ENCODE results near the gene DLL3.
A peak's percentile ranks its signal among the peaks of the same experiment; 100 is the strongest.

The DLL3 gene

DNA sequence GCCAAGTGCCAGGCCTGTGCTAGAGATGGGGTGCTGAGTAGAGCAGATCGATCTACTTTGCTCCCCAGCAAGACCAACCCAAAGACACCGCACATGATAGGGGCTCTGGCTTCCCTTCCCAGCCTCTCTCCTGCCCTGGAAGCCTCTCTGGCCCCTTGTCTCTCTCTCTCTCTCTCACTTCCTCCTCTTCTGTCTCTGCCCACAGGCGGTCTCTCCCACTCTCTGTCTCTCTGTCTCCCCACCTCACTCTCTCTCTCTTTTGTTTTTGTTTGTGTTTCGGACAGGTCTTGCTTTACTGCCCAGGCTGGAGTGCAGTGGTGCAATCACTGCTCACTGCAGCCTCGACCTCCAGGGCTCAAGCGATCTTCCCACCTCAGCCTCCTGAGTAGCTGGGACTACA is 17.5 kb downstream of the DLL3 start:
- DNase-seq (ENCODE audit: low read depth), result no peak

GRCh38 chr19:39517432-39517831 is 18.7 kb downstream of the DLL3 start:
- DNase-seq (ENCODE audit: low read depth), result no peak

- no peak for DNase-seq (ENCODE audit: low read depth)
Observed at GRCh38 chr19:39518458-39518857, 19.7 kb downstream of the DLL3 start.

- no peak for DNase-seq (ENCODE audit: low read depth)
Observed at GRCh38 chr19:39518975-39519374, 20.2 kb downstream of the DLL3 start.

DNA sequence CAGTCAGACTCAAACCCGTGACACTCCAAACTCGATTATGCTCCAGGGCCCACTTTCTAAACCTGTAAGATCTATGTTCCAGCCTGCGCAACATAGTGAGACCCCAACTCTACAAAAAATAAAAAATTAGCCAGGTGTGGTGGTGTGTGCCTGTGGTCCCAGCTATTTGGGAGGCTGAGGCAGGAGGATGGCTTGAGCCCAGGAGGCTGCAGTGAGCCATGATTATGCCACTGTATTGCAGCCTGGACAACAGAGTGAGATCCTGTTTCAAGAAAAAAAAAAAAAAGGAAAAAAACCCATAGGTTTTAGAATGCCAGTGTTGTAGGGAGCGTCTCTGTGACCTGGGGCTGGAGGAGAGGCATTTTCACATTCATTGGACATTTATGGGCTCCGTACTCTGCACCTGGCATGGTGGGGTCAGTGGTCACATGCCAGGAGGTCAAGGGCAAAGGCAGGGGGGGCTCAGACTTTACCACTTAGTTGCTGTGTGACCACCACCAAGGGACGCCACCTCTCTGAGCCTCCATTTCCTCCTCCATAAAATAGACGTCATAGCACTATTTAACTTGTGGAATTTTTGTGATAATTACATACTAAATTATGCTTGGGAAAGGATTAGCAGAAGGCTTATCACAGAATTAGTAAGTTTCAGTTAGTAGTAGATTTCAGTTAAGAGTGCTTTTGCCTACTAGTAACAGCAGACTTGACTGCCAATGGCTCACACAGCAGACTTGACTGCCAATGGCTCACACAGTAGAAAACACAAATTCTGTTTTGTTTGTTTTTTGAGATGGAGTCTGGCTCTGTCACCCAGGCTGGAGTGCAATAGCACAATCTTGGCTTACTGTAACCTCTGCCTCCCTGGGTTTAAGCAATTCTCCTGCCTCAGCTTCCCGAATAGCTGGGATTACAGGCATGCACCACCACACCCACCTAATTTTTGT is 22.1 kb downstream of the DLL3 start:
- no peak for DNase-seq (ENCODE audit: low read depth)

DNA sequence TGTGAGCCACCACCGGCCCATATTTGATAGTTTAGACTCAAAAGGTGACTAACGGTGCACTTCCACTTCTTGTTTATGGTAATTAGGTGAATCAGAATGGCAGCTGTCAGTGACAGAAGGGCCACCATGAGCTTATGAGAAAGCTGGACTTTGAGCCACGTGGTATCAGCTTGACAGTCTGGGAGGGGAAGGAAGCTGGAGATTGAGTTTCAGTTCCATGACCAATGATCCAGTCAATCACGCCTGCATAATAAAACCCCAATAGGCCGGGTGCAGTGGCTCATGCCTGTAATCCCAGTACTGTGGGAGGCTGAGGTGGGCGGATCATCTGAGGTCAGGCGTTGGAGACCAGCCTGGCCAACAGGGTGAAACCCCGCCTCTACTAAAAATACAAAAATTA is 25.7 kb downstream of the DLL3 start:
- DNase-seq (ENCODE audit: low read depth), result no peak

DNA sequence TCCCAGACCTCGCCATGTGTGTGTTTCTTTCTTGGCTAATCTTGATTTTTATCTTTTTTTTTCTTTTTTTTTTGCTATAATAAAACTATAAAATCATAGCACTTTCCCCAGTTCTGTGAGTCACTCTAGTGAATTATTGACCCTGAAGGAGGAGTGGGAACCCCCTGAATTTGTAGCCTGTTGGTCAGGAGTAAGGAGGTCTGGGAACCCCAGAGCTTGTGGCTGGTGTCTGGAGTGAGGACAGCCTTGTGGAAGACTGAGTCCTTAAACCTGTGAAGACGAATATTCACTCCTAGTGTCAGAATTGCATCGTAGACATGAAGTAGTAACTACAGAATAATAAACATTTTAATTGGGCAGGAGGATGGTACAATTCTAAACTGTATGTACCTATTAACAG is 26.5 kb downstream of the DLL3 start:
- no peak for DNase-seq (ENCODE audit: low read depth)

GRCh38 chr19:39531834-39532232 is 33.1 kb downstream of the DLL3 start:
- DNase-seq (ENCODE audit: low read depth), result no peak

DNA sequence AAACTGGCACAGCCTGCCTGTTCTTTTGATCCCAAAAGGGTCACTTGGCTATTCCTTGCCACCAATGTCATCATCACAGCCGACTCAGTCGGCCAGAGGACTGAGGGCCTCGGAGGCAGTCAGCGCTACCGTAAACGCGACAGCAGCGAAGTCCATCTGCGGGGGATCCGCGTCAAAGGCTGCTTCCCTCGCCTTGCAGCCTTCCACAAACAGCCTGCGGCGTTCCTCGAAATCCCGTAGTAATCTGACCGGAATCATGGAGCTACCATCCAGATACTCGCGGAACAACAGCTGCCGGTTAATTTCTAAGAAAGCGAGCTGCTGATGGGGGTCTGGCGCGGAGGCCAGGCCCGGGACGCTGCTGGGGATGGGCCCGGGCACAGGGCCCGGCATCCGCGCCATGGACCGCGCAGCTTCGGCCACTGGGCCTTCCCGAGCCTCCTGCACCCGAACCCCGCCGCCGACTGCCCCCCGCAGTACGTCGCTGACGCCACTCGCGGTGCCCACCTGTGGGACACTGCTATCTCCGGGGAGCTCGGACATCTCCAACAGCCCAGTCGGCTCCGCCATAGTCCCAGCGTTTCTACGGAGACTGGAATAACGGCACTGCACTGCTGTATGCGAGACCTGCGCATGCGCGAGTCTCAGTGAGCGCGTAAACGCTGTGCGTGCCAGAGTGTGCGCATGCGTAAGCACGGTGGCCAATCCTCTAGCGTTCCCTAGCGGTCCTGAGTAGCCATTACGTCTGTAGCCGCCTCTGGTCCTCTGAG is 33.7 kb downstream of the DLL3 start, which contains the start of gene EID2B:
EID2B (minus strand) TSS at position 620 of the 770 bp plus-strand sequence; CDS start at position 570, 50 bp downstream.
- peak; percentile 73 for DNase-seq (ENCODE audit: low read depth)

DNA sequence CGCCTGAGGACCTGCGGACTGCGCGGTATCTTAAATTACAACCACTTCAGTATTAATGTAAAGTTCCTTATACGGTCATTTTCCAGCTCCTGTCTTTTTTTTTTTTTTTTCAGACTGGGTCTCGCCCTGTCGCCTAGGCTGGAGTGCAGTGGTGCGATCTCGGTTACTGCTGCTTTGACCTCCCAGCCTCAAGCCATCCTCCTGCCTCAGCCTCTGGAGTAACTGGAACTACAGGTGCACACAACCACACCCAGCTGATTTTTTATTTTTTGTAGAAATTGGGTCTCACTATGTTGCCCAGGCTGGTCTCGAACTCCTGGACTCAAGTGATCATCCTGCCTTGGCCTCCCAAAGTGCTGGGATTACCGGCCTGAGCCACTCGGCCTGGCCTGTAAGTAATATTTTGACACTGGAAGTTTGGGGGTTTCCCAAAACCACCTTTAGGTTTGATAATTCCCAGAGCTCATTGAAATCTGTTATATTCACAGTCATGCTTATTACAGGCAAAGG is 34.3 kb downstream of the DLL3 start:
- no peak for DNase-seq (ENCODE audit: low read depth)

- no peak for DNase-seq (ENCODE audit: low read depth)
Observed at GRCh38 chr19:39533791-39534190, 35.0 kb downstream of the DLL3 start.

GRCh38 chr19:39539165-39539517 is 40.4 kb downstream of the DLL3 start:
- DNase-seq (ENCODE audit: low read depth), result peak; percentile 20

DNA sequence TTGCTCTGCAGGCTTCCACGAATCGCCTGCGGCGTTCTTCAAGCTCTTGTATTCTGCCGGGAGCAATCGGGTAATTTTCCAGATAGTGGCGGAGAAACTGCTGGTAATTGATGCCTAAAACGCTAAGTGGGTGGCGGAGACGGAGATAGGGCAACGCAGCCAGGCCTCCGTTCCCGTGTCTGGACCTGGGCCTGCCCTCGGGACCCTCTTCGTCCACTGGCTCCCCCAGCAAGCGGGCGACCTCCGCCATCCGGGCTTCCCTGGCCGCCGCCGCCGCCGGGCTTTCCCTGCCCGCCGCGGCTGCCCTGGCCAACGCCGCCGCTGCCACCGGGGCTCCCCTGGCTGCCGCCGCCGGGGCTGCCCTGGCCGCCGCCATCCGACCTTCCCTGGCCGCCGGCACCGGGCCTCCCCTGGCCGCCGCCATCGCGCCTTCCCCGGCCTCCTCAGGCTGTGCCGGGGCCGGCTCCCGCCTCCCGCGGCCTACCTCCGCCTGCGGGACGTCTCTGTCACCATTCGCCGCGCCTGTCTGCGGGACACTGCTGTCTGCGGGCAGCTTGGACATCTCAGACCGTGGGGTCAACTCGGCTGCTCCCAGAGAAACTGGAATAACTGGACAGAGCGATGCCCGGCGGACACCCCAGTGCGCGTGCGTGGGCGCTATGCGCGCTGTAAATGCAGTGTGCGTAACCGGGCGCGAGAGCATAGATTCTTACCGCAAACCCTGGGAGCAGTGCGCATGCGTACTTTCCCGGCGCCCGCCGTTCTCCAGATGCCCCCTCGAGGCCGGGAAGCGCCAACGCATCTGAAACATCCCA is 41.0 kb downstream of the DLL3 start, which contains the start of gene EID2:
EID2 (minus strand) TSS at position 644 of the 815 bp plus-strand sequence; CDS start at position 562, 82 bp downstream.
- DNase-seq (ENCODE audit: low read depth), result peak; percentile 60

- DNase-seq (ENCODE audit: low read depth), result no peak
Observed at GRCh38 chr19:39540333-39540673, 41.6 kb downstream of the DLL3 start.

DNA sequence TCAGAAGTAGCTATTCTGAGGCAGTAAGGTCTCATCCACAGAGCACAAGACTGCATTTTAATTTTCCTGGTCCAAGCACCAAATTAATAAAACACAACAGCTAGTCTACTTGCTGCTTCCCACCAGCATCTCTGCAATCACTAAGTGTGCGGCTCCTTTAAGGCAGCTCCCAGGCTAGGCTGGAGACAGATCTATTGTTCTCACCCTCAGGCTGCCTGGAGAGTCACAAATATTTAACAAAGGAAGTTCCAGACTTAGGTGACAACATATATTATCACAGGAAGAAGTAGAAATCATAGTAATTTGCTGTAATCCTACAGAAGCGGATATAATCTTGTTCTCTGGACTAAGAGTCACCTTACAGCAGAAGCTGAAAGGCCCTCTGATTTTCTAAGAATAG is 43.5 kb downstream of the DLL3 start:
- no peak for DNase-seq (ENCODE audit: low read depth)

GRCh38 chr19:39543477-39543857 is 44.7 kb downstream of the DLL3 start:
- no peak for DNase-seq (ENCODE audit: low read depth)

GRCh38 chr19:39544226-39544903 is 45.6 kb downstream of the DLL3 start:
- no peak for DNase-seq (ENCODE audit: low read depth)

DNA sequence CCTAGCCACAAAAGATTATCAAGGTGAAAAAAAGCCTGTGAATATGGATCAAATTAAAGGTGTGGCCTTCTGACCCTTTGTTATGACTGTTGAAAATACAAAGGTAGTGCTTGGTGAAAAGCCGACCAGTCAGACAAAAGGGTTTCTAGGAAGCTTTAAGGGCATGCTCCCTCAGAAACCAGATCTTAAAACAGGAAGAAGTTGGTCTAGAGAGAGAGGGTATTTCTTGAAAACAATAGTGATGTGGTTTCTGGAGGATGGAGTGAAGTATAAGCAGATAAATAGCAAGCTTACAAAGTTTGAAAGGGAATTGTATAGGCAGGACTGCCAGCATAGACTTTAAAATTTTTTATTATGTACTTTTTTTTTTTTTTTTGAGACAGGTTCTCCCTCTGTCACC is 46.2 kb downstream of the DLL3 start:
- no peak for DNase-seq (ENCODE audit: low read depth)

DNA sequence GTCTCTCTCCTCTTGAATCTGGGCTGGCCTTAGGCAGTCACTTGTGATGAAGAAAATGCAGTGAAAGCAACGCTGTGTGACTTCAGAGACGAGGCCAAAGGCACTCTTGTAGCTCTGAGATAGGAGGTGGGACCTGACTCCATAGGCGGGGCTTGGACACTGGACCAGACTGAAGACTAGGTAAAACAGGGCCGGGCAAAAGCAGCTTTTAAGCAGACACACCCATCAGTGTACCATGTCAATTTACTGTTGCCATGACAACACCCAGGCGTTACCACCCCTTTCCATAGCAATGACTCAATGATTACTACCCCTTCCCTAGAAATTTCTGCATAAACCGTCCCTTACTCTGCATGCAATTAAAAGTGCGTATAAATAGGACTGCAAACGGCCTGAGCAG is 47.9 kb downstream of the DLL3 start:
- no peak for DNase-seq (ENCODE audit: low read depth)

- DNase-seq (ENCODE audit: low read depth), result no peak
Observed at GRCh38 chr19:39550197-39550596, 51.5 kb downstream of the DLL3 start.

DNA sequence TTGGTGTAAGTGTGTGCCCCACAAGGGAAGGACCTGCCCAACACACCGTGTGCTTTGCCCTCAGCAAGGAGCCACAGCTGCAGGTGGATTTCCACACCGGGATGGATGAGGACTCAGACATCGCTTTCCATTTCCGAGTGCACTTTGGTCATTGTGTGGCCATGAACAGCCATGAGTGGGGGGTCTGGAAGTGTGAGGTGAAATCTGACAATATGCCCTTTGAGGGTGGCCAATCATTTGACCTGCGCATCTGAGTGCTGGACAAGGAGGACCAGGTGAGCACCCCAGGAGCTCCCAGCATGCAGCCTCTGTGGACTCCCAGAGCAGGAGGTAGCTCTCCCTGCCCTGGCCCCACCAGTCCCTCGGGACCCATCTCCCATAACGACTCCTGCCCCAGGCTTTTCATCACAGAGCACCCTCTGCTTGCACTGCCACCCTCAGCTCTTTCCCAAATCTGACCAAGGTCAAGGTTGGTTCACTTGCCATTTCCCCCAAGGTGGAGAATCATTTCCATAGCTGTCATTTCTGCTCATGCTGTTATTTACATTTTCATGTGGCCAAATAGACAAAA is 54.4 kb downstream of the DLL3 start:
- no peak for DNase-seq (ENCODE audit: low read depth)

Measured in non-pigmented ciliary epithelial cell (primary cell).